ENCODE measurements around the gene GAK.

Gene GAK

DNA sequence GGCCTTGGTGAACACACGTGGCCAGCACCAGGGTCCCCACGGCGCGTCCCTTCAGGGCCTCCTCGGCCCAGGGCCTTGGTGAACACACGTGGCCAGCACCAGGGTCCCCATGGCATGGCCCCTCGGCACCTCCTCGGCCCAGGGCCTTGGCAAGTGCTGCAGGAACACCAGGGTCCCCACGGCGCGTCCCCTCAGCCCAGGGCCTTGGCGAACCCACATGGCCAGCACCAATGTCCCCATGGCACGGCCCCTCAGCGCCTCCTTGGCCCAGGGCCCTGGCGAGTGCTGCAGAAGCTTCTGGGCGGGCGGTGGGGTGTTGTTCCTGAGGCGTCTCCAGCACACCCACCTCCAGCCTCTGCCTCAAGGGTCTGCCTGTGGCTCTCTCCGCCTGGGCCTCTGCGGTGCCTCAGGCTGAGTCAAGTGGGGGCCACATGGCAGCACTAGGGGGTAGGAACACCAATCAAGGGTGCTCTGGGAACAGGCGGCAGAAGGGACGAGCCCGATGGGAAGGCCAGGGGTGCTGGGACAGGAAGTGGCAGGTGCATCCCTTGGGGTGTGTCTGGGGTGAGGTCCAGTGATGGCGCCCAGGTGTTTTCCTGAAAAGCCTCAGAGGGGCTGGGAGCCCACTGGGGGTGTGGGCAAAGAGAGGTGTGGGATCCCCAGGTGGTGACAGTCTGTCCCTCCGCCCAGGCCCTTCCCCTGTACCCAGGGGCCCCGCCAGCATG, 64.4 kb downstream of the GAK start:
- H3K4me3 ChIP-seq (ENCODE audit: low read depth, low read length): no peak overlapping the region
- no peak for DNase-seq (ENCODE audit: low read depth)
- TF ChIP-seq MYC (IDR thresholded peaks at IDR 0.05; ENCODE audit: low read depth, low read length): no peak
- no peak for TF ChIP-seq POLR2A (IDR thresholded peaks at IDR 0.05; ENCODE audit: extremely low read depth, insufficient read length)
- TF ChIP-seq, protein P1, sequence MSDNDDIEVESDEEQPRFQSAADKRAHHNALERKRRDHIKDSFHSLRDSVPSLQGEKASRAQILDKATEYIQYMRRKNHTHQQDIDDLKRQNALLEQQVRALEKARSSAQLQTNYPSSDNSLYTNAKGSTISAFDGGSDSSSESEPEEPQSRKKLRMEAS (IDR thresholded peaks at IDR 0.05; ENCODE audit: low read depth, low read length): no peak
- TF ChIP-seq, protein P2, sequence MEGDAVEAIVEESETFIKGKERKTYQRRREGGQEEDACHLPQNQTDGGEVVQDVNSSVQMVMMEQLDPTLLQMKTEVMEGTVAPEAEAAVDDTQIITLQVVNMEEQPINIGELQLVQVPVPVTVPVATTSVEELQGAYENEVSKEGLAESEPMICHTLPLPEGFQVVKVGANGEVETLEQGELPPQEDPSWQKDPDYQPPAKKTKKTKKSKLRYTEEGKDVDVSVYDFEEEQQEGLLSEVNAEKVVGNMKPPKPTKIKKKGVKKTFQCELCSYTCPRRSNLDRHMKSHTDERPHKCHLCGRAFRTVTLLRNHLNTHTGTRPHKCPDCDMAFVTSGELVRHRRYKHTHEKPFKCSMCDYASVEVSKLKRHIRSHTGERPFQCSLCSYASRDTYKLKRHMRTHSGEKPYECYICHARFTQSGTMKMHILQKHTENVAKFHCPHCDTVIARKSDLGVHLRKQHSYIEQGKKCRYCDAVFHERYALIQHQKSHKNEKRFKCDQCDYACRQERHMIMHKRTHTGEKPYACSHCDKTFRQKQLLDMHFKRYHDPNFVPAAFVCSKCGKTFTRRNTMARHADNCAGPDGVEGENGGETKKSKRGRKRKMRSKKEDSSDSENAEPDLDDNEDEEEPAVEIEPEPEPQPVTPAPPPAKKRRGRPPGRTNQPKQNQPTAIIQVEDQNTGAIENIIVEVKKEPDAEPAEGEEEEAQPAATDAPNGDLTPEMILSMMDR (IDR thresholded peaks at IDR 0.05; ENCODE audit: low read depth, low read length): no peak

DNA sequence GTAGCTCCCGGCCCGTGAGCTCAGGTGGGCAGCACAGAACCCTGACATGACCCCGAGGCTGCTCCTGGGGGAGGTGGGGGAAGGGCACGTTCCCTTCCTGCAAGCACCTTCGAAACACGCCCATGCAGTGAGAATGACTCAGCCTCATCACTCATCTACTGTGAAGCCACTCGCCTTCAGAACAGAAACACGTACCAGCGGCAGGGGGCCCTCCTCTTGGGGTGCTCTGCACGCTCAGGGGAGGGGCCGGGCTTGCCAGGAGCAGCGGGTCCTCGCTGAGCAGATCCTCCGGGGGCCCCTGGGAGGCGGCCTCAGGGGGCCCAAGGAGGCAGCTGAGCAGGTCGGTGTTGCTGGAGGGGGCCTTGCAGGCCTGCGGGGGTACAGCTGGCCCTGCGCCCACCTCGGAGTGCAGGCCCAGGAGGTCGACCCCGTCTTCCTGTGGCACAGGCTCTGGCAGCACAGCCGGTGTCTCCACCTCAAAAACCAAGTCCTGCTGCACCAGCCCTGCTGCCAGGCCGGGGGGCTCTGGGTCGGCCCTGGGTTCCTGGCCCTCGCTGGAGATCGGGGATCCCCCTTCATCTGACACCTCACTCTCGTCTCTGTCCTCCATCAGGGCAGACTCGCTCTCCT, 65.2 kb downstream of the GAK start:
- TF ChIP-seq, protein P1 (IDR thresholded peaks at IDR 0.05; ENCODE audit: low read depth, low read length): no peak
- TF ChIP-seq, protein P2 (IDR thresholded peaks at IDR 0.05; ENCODE audit: low read depth, low read length): no peak
- TF ChIP-seq MYC (IDR thresholded peaks at IDR 0.05; ENCODE audit: low read depth, low read length) (no peak), POLR2A (IDR thresholded peaks at IDR 0.05; ENCODE audit: extremely low read depth, insufficient read length) (no peak)
- H3K4me3 ChIP-seq (ENCODE audit: low read depth, low read length): no peak overlapping the region
- DNase-seq (ENCODE audit: low read depth): no peak

DNA sequence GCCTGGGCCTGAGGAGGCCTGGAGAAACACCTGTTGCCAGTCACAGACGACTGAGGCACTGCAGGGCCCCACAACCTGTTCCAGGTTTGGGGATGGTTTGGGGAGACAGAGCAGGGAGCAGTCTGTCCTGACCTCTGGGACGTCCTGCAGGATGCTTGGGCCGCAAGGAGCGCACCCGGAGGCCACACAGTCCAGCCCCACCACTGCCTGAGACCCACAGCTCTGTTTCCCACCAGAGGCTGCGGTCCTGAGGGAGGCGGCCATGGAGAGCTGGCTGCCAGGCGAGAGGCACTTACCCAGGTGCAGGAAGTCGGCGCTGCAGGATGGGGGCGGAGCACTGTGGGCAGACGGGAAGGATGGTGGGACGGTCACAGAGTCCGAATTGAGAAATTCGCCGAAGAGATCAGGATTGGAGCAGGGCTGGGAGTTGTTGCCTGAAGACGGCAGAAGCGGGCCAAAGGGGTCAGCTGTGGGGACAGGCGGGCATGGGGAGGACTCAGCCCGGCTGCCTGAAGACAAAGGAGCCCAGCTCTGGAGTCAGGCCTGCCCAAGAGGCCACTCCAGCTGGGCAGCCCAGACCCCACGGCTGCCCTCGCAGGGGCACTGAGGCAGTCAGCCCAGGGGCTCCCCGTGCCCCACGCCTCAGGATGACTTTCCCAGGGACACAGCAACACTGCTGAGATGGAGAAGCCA, 65.9 kb downstream of the GAK start:
- TF ChIP-seq, protein P2 (IDR thresholded peaks at IDR 0.05; ENCODE audit: low read depth, low read length): no peak
- TF ChIP-seq, protein P1 (IDR thresholded peaks at IDR 0.05; ENCODE audit: low read depth, low read length): no peak
- TF ChIP-seq POLR2A (IDR thresholded peaks at IDR 0.05; ENCODE audit: extremely low read depth, insufficient read length) (no peak), MYC (IDR thresholded peaks at IDR 0.05; ENCODE audit: low read depth, low read length) (no peak)
- DNase-seq (ENCODE audit: low read depth): no peak
- no peak overlapping the region for H3K4me3 ChIP-seq (ENCODE audit: low read depth, low read length)

DNA sequence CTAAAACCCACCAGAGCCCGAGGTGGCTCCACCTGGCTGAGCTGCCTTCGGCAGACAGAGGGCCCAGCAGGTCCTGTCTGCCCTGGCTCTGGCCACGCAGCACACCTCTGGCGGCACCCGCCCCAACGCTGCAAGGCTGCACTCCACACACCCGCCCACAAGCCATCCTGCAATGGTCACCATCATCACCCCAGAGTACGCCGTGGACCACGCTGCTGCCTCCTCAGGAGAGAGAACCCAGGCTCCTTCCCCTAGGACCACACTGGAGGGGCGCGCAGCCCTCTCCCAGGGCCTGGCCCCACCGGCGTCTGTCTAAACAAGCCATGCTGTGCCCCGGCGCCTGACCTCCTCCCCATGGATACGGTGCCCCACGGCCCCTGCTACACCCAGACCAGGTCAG, 66.5 kb downstream of the GAK start:
- no peak overlapping the region for H3K4me3 ChIP-seq (ENCODE audit: low read depth, low read length)
- TF ChIP-seq, protein P1 (IDR thresholded peaks at IDR 0.05; ENCODE audit: low read depth, low read length): no peak
- TF ChIP-seq POLR2A (IDR thresholded peaks at IDR 0.05; ENCODE audit: extremely low read depth, insufficient read length) (no peak), MYC (IDR thresholded peaks at IDR 0.05; ENCODE audit: low read depth, low read length) (no peak)
- TF ChIP-seq, protein P2 (IDR thresholded peaks at IDR 0.05; ENCODE audit: low read depth, low read length): no peak
- no peak for DNase-seq (ENCODE audit: low read depth)

DNA sequence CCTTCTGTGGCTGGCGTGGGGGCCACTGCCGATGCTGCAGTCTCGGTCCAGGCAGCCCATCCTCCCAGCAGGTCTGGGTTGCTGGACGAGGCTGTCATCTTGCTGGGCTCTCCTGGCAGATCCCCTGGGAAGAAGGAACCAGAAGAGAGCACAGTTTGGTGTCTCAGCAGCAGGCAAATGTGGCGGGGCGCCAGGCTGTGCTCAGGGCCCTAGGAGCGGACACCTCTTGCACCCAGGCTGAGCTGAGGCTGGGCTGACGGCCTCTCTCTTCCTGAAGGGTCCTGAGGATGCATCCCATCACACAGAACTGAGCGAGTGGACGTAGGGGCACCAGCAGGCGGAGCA, 67.0 kb downstream of the GAK start:
- no peak overlapping the region for H3K4me3 ChIP-seq (ENCODE audit: low read depth, low read length)
- TF ChIP-seq, protein P1 (IDR thresholded peaks at IDR 0.05; ENCODE audit: low read depth, low read length): no peak
- TF ChIP-seq, protein P2 (IDR thresholded peaks at IDR 0.05; ENCODE audit: low read depth, low read length): no peak
- TF ChIP-seq MYC (IDR thresholded peaks at IDR 0.05; ENCODE audit: low read depth, low read length) (no peak), POLR2A (IDR thresholded peaks at IDR 0.05; ENCODE audit: extremely low read depth, insufficient read length) (no peak)
- no peak for DNase-seq (ENCODE audit: low read depth)

Measured in NB4 (cell line).